HepG2 (cell line): Measurements from ENCODE around the gene SEMA4C. TPM values are rescaled to one million over a fixed set of nuclear protein-coding genes. Genes with fewer than 3 reads are reported as not detected.
A peak's percentile ranks its signal among the peaks of the same experiment; 100 is the strongest.

Experiments
- ARID5B ChIP-seq: IDR thresholded peaks from 2 replicates; pipeline ENCODE4 v1.4.0; 2020; ENCODE audit warnings: mild to moderate bottlenecking, missing genetic modification reagents
- IRF9 ChIP-seq: sonication (generic); formaldehyde crosslinking; IDR thresholded peaks from 2 replicates; pipeline ENCODE4 v1.8.0; 2022; ENCODE audit warnings: missing genetic modification reagents, mild to moderate bottlenecking, borderline replicate concordance
- ISX ChIP-seq: sonication (generic); formaldehyde crosslinking; conservative IDR thresholded peaks from 2 replicates; pipeline ENCODE4 v1.5.0; 2020; ENCODE audit warnings: missing genetic modification reagents
- NR0B2 ChIP-seq: sonication (generic); formaldehyde crosslinking; IDR thresholded peaks from 2 replicates; pipeline ENCODE4 v1.4.0; 2020; ENCODE audit warnings: mild to moderate bottlenecking, missing genetic modification reagents
- NR2C2 ChIP-seq: sonication (generic); formaldehyde crosslinking; IDR thresholded peaks from 2 replicates; pipeline ENCODE4 v1.4.0; 2020; ENCODE audit warnings: missing genetic modification reagents, mild to moderate bottlenecking, moderate library complexity, borderline replicate concordance
- SMYD3 ChIP-seq: sonication (generic); formaldehyde crosslinking; IDR thresholded peaks from 2 replicates; pipeline ENCODE4 v1.8.1; 2023; ENCODE audit warnings: mild to moderate bottlenecking, missing genetic modification reagents
- SRY ChIP-seq: sonication (generic); formaldehyde crosslinking; IDR thresholded peaks from 2 replicates; pipeline ENCODE4 v1.8.0; 2022; ENCODE audit warnings: mild to moderate bottlenecking, missing genetic modification reagents
- ZHX2 ChIP-seq, 2 experiments: sonication (generic) in 1 of 2; formaldehyde crosslinking in 1 of 2; IDR thresholded peaks; 2 replicates each; pipeline versions ENCODE4 v1.6.1 to v1.9.0; 2014 to 2022; ENCODE audit warnings: antibody characterized with exemption in 1 of 2, borderline replicate concordance in 1 of 2, inconsistent platforms in 1 of 2, low read depth in 1 of 2, missing genetic modification reagents in 1 of 2
- ZNF687 ChIP-seq: sonication (generic); formaldehyde crosslinking; IDR thresholded peaks from 2 replicates; pipeline ENCODE4 v1.5.1; 2020; ENCODE audit warnings: mild to moderate bottlenecking, missing genetic modification reagents, moderate library complexity
- ZSCAN21 ChIP-seq: sonication (generic); formaldehyde crosslinking; IDR thresholded peaks from 2 replicates; pipeline ENCODE4 v1.8.0; 2022; ENCODE audit warnings: mild to moderate bottlenecking, missing genetic modification reagents, moderate library complexity, borderline replicate concordance
- polyA plus RNA-seq, 8 experiments: library from polyadenylated mRNA; depleted of rRNA in 3 of 8; stranded (reverse) in 7 of 8; unstranded in 1 of 8; fragments of >200 nt; fragmentation: Illumina TruSeq in 4 of 8; extraction: Trizol in 4 of 8; gene quantifications; 2 replicates each; pipeline versions ENCODE4 v1.2.1 to v1.2.3, GENCODE V29; 2011 to 2016; ENCODE audit warnings: low read depth in 4 of 8, missing spikeins in 1 of 8, mixed read lengths in 1 of 8; ENCODE audit not compliant: insufficient read depth in 1 of 8
- total RNA-seq, 5 experiments: library from RNA; depleted of rRNA; stranded (reverse); fragments of >200 nt; fragmentation: Illumina TruSeq; extraction: Trizol; gene quantifications; 2 replicates each; pipeline ENCODE4 v1.2.3, GENCODE V29; 2016; ENCODE audit warnings: low read depth in 1 of 5

SEMA4C gene
- total and polyA plus RNA-seq, 2 of the 13 experiments (the other 11 are each of a cell fraction or from before 2014, with no cell fraction given): 25.9 to 46.6 TPM

- TF ChIP-seq ARID5B (CRISPR knock-in tag) (peak; percentile 54; the same call in 1 of the 2 replicates), ZHX2 (IDR thresholded peaks at IDR 0.05; ENCODE audit: low read depth) (no peak; the same call in 1 of the 2 replicates), ZHX2 (CRISPR knock-in tag; IDR thresholded peaks at IDR 0.05; ENCODE audit: borderline replicate concordance) (0 out of 2 replicates have a peak, but pooled peaks have one; percentile 74), NR0B2 (CRISPR knock-in tag) (peak; percentile 82; the same call in 1 of the 2 replicates), SRY (CRISPR knock-in tag) (peak; percentile 97), IRF9 (peak; percentile 98), SMYD3 (CRISPR knock-in tag) (peak; percentile 23; the same call in 1 of the 2 replicates), ISX (CRISPR knock-in tag) (0 out of 2 replicates have a peak, but pooled peaks have one; percentile 37), ZNF687 (CRISPR knock-in tag) (peak; percentile 96), ZSCAN21 (peak; percentile 85), NR2C2 (CRISPR knock-in tag) (peak; percentile 58)
Measured at GRCh38 chr2:96857667-96858372, 12.1 kb downstream of the SEMA4C start, which contains the start of gene ANKRD39 (continued).
